GM12875 (cell line): ENCODE results near the gene BTBD1.

ENCODE experiments used
- H3K4me3 ChIP-seq: one replicate; pipeline ENCODE4 v1.5.1; 2011; ENCODE audit warnings: low read depth, low read length, control low read depth
- CTCF ChIP-seq: IDR thresholded peaks from 2 replicates; pipeline ENCODE4 v1.5.1; 2011; ENCODE audit warnings: low read depth, mild to moderate bottlenecking, control low read depth, inconsistent platforms, low read length, moderate library complexity, borderline replicate concordance; ENCODE audit not compliant: insufficient read depth

The BTBD1 gene

GRCh38 chr15:82971218-82971984, 95.7 kb downstream of the BTBD1 start:
- TF ChIP-seq CTCF: no peak
- H3K4me3 ChIP-seq: no peak overlapping the region

- no peak overlapping the region for H3K4me3 ChIP-seq
- TF ChIP-seq CTCF: no peak
These were observed 96.4 kb downstream of the BTBD1 start for GRCh38 chr15:82970696-82971095.

- no peak for TF ChIP-seq CTCF
- H3K4me3 ChIP-seq: no peak overlapping the region
These were observed 96.9 kb downstream of the BTBD1 start for GRCh38 chr15:82970078-82970686.

GRCh38 chr15:82969353-82969752, 97.7 kb downstream of the BTBD1 start:
- TF ChIP-seq CTCF: no peak
- H3K4me3 ChIP-seq: no peak overlapping the region

GRCh38 chr15:82968066-82968465, 99.0 kb downstream of the BTBD1 start:
- no peak overlapping the region for H3K4me3 ChIP-seq
- no peak for TF ChIP-seq CTCF

- TF ChIP-seq CTCF: no peak
- H3K4me3 ChIP-seq: no peak overlapping the region
These were observed 100.4 kb downstream of the BTBD1 start for GRCh38 chr15:82966671-82967071.
